IPS DF 4.7 (cell line): ENCODE results near the gene DACT1.

ENCODE experiments used
- DNase-seq: peaks from one replicate; pipeline ENCODE4 v3.0.0-alpha.2; 2013; ENCODE audit warnings: low spot score; ENCODE audit errors: extremely low read depth

DACT1 gene

DNA sequence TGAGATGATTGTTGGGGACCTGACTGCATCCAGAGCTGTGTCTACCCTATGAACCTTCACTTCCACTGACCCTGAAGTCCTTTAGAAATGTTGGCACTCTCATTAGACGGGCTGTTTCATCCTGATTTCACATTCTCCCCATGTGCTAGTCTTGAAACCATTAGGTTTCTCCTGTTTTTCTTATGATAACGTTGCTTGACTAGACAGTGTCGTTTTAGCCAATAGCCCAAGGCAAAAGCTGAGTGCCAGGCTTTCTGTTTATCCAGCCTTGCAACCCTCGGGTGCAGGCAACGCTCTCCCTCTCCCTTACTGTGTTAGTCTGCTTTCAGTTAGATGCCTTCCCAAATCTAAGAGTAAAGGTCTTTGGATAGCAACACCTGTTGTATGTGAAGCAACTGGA is 30.1 kb downstream of the DACT1 start:
- DNase-seq: no peak

DNA sequence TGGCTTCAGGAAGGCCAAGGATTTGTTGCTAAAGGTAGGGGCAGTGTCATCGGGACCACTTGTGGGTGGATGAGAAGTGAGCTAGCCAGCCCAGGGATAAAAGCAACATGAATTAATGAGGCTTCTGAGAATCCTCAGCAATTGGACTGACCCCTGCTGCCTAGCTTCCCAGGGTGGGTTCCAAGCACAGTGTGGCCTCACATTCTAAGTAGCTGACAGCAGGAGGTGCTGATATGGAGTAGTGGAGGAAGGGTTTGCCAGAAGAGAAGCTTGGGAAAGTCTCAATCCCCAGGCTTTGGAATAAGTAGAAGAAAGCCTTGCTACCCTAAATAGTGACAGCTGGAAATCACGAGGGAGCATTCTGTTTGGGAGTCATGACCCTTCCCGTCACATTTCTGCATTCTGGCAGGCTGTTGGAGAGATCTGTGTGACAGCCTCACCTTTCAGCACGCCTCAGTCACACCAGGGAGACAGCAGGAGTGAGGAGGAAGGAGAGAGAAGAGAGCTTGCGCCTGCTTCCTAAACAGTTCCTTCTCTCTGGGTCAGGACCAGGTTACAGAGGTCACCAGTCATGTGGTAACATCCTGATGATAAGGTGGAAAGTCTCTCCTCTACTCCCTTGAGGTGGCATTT is 31.2 kb downstream of the DACT1 start:
- no peak for DNase-seq

DNA sequence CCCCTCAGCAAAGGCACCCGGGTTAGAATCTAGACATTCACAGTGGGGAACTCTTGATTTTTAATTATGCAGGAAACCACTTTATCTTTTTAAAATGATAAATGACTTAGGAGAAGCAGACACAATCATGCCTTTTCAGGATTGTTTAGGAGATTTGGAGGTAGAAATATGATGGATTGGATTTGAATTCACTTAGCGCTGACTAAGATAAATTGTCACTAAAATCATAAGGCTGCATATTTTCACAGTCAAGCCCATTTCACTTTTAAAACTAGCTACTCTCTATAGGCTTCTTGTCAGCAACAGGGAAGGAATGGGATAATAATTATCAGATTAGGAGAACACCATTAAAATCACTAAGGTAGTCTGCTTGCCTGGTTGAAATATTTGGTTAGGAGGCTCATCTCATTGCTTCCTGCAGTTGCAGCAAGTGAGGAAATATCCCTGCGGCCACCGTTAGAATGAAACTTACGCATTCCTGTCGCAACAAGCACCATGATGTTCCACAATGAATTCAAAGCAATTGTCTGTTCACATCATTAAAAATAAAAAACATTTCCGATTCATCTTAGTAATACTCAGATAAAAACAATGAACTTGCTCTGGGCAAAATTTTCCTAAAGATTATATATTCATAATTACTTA is 31.9 kb downstream of the DACT1 start:
- no peak for DNase-seq

DNA sequence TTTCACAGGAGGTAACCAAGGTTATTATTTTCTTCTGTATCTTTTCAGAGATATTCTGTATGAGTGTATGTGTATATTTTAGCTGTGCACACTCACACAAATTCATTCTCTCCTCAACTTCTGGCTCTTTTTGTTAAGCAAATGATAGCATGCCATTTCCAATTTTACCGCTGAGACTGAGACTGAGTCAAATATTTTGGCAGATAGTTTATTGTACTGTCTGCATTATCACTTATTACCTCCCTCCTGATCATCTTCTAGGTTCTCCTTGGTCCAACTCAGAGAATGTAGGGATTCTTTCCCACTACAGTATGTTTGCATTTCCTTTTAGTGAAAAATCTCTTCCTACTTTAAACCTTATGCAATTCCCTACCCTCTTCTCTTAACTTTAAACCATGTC is 33.3 kb downstream of the DACT1 start:
- no peak for DNase-seq

DNA sequence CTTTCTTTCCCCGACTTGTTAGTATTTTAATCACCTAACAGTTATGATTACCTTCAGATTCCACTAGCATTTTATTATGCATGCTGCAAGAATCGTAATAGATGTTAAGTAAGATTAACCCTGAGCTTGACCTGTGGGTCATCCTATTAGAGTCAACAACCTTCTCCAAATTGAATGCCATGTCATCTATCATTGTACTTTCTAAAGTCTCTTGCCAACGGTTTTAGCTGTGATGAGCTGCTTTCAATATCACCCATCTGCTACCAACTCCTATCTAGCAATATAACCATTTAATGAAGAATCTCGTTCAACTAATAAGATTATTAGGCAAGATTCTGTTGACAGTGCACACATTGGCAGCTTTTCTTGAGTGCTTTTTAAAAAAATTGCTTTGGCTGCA is 33.7 kb downstream of the DACT1 start:
- DNase-seq: no peak

DNA sequence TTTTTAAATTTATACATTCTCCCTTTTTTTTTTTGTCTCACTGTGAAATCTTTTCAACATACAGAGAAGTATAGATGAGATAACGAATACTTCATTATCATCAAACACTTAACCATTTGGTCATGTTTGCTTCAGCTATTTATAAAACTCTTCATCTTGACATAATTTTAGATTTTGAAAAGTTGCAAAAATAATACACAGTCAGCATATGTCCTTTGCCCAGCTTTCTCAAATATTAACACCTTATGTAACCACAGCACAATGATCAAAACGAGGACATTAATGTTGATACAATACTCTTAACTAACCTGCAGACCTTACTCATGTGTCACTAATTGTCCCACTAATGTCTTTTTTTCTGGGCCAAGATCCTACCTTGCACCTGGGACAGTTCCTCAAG is 36.0 kb downstream of the DACT1 start:
- DNase-seq: no peak

DNA sequence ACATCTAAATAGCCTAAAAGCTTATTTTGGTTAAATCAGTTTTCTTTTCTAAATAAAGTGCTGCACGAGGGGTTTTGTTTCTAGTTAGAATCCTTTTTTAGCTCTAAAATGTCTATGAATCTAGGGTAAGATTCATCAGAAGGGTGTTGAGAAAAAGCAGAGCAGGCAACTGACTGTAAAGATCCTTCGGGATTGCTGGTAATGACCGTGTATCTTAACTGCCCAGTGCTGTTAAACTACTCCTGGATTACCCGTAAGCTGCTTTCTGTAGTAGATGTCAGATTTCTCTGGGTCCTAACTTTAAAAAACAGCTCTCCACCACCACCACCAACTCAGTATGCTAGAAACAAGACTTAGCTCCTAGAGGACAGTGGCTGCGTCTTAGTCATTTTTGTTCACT is 39.2 kb downstream of the DACT1 start:
- DNase-seq: no peak

DNA sequence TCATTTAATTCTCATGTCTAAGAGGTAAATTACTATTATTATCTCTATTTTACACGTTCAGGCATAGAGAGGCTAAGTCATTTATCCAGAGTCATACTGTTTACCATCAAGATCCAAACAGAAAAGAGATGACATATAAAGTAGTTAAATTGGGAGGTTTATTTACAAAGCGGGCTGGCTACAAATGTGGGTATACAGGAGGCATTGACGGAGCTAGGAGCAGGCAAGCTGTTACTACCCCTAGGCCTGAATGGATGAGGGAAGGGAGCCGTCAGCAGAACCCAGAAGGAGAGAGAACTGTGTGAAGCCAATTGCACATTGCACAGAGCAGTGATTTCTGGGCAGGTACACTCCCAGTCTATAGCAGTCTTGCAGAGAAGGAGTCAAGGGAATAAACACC is 39.8 kb downstream of the DACT1 start:
- DNase-seq: no peak

DNA sequence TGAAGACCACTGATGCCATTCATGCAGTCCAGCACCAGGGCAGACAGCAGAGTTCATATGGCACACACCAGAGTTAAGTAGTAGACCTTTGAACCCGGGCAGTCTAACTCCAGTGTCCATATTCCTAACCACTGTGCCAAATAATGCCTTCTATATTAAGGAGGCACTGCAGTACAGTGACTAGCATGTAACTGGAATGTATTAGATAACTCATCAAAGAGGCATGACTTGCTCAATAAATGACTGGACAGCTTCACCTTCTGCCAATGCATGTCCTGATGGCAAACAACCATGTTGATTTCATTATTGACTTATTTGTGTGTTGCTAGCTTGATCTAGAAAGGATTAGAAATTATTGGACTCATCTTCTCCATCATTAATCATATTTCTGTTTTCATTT is 40.2 kb downstream of the DACT1 start:
- no peak for DNase-seq

DNA sequence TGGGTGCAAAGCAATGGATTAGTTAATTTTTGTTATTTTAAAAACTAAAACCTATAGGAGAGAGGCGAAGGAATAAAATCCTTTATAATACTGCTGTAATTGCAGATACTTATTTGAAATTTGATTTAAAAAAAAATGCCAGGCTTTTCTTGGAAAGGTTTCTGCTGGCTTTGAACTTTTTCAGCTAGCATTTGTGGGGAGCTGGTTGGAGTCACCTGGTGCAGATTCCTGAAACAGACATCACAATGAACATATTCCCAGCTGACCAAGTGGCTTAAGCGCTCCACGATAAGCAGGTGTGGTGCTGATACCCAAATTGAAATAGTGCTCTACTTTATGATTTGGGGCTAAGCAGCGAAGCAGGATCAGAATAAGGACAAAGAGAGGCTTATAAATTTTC is 42.9 kb downstream of the DACT1 start:
- DNase-seq: no peak

DNA sequence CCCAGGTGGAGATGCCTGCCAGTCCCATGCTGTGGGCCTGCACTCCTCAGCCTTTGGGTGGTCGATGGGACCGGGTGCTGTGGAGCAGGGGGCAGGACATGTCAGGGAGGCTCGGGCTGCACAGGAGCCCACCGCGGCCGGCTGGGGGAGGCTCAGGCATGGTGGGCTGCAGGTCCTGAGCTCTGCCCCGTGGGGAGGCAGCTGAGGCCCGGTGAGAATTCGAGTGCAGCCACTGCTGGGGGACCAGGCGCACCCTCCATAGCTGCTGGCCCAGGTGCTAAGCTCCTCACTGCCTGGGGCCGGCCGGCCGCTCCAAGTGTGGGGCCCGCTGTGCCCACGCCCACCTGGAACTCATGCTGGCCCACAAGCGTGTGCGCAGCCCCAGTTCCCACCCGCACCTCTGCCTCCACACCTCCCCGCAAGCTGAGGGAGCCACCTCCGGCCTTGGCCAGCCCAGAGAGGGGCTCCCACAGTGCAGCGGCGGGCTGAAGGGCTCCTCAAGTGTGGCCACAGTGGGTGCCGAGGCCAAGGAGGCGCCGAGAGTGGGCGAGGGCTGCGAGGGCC is 49.6 kb downstream of the DACT1 start:
- no peak for DNase-seq

DNA sequence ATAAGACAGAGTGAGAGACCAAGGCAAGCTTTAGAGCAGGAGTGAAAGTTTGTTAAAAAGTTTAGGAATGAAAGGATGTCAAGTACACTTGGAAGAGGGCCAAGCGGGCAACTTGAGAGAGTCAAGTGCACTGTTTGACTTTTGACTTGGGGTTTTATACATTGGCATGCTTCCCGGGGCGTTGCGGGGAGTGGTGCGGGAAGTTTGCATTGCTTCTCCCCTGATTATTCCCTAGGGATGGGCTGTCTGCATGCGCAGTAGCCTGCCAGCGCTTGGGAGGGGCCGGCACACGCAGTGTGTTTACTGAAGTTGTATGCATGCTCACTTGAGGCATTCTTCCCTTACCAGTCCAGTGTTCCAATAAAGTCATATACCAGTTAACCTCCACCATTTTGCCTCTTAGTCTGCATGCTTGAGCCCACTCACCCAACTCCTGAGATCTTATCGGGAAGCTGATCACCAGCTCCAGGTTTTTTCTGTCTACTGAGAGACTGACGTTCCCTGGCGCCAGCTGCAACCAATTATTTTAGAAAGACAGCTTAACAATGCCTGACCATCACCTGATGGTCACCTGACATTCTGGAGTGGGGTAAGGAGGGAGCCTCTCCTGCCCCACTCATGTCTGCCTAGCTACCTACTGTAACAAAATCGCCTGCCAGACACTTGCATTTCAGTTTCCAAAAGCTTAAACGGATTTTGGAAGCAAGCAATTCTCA is 53.2 kb downstream of the DACT1 start:
- DNase-seq: no peak

DNA sequence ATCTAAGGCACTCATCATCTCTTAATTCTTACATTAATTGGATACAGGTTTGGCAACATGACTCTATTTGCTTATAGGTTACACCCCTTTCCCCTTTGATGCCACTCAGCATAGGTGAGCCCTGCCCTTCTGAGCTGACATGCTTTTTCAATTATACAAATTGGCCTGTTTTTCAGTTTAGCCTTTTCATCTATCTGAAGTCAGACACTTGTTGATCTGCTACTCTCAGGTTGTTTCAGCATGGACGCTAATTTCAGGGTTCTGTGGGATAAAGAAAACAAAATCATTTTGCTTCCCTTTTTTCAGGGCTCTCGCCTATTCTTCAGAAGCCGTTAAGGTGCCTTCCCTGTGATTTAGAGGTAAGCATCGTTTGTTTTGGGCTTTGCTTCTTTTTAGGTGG is 55.3 kb downstream of the DACT1 start:
- DNase-seq: no peak

DNA sequence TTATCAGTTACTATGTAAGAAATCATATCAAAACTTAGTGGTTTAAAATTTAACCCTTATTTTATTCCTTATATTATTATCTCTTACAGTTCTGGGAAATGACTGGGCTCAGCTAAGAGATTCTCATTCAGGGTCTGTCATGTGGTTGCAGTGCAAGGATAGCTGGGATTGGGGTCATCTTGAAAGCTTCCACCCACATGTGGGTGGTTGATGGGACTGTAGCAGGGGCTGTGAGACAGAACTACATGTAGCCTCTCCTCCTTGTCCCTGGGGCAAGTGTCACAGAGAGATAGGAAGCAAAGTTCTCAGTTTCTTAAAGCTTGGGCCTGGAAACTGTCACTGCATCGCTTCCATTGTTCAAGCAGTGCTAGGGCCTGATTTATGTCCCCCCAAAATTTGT is 57.8 kb downstream of the DACT1 start:
- no peak for DNase-seq

DNA sequence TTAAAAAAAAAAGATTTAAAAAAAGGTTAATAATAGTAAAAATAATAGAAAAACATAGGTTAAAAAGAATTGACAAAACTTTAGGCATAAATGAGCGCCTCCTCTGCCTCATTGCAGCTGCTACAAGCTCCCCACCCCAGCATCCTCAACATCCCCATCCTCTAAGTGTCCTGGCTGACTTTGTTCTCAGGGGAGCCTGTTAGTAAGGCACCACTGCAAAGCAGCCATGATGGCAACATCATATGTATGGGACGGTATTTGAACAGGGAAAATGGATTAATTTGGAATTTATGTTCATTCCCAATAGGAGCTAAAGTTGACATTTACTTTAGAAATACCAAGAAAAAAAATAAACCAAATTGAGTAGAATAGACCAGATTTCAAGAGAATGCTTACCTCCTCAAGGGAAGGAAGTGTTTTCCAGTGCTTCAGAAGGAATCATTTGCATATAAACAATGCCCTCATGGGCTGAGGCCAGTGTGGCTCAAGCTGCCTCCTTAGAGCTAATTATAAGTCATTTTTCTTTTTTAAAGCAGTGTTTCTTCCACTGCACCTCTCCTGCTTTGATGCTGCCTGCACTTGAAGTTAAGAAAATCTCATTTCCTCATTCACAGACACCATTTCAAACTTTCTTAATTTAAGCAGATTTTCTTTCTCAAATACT is 59.6 kb downstream of the DACT1 start:
- no peak for DNase-seq
